Testis (tissue), 2 donors: ENCODE measurements around the gene INTS6.

Source experiments
- POLR2A ChIP-seq: fragments of 450-650 bp; IDR thresholded peaks from one replicate; pipeline ENCODE4 v1.6.1; 2017; ENCODE audit warnings: antibody characterized with exemption, mild to moderate bottlenecking, moderate library complexity
- TF ChIP-seq, protein P1 (sequence below), 3 experiments: fragments of 450-650 bp in 2 of 3; fragments of 200-600 bp in 1 of 3; sonication (generic) in 1 of 3; IDR thresholded peaks; one replicate each; pipeline ENCODE4 v1.5.1; 2016 to 2019; ENCODE audit warnings: antibody characterized with exemption in 3 of 3, mild to moderate bottlenecking in 2 of 3, moderate library complexity in 1 of 3

GRCh38 chr13:51488212-51488611 lies 35.4 kb upstream of the INTS6 start:
- TF ChIP-seq, protein P1, sequence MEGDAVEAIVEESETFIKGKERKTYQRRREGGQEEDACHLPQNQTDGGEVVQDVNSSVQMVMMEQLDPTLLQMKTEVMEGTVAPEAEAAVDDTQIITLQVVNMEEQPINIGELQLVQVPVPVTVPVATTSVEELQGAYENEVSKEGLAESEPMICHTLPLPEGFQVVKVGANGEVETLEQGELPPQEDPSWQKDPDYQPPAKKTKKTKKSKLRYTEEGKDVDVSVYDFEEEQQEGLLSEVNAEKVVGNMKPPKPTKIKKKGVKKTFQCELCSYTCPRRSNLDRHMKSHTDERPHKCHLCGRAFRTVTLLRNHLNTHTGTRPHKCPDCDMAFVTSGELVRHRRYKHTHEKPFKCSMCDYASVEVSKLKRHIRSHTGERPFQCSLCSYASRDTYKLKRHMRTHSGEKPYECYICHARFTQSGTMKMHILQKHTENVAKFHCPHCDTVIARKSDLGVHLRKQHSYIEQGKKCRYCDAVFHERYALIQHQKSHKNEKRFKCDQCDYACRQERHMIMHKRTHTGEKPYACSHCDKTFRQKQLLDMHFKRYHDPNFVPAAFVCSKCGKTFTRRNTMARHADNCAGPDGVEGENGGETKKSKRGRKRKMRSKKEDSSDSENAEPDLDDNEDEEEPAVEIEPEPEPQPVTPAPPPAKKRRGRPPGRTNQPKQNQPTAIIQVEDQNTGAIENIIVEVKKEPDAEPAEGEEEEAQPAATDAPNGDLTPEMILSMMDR (IDR thresholded peaks at IDR 0.05): no peak
- TF ChIP-seq POLR2A: no peak
